Breast epithelium (tissue), 3 donors: Measurements from ENCODE around the gene FBXO11.

Experiments used
- POLR2A ChIP-seq: fragments of 450-650 bp; IDR thresholded peaks from one replicate; pipeline ENCODE4 v1.6.1; 2016; ENCODE audit warnings: antibody characterized with exemption, mild to moderate bottlenecking, moderate library complexity
- TF ChIP-seq, protein P1 (sequence below), 3 donors: fragments of 450-650 bp; IDR thresholded peaks; one replicate each; pipeline ENCODE4 v1.5.1; 2016 to 2017; ENCODE audit warnings: antibody characterized with exemption in 3 of 3, mild to moderate bottlenecking in 3 of 3, moderate library complexity in 3 of 3

DNA sequence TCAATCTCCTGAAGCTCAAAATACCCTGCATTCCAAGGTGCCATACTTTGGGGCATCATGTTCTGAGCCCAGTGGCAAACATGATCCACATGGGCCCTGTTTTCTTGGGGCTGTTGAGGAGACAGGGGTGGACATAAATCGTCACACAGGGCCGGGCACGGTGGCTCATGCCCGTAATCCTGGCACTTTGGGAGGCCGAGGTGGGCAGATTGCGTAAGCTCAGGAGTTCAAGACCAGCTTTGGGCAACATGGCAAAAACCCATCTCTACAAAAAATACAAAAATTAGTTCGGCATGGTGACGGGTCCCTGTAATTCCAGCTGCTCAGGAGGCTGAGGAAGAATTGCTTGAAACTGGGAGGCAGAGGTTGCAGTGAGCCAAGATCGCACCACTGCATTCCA, 137.0 kb downstream of the FBXO11 start:
- TF ChIP-seq, protein P1, sequence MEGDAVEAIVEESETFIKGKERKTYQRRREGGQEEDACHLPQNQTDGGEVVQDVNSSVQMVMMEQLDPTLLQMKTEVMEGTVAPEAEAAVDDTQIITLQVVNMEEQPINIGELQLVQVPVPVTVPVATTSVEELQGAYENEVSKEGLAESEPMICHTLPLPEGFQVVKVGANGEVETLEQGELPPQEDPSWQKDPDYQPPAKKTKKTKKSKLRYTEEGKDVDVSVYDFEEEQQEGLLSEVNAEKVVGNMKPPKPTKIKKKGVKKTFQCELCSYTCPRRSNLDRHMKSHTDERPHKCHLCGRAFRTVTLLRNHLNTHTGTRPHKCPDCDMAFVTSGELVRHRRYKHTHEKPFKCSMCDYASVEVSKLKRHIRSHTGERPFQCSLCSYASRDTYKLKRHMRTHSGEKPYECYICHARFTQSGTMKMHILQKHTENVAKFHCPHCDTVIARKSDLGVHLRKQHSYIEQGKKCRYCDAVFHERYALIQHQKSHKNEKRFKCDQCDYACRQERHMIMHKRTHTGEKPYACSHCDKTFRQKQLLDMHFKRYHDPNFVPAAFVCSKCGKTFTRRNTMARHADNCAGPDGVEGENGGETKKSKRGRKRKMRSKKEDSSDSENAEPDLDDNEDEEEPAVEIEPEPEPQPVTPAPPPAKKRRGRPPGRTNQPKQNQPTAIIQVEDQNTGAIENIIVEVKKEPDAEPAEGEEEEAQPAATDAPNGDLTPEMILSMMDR (IDR thresholded peaks at IDR 0.05), result no peak
- TF ChIP-seq POLR2A, result no peak
